ENCODE data around the gene KIF24.

DNA sequence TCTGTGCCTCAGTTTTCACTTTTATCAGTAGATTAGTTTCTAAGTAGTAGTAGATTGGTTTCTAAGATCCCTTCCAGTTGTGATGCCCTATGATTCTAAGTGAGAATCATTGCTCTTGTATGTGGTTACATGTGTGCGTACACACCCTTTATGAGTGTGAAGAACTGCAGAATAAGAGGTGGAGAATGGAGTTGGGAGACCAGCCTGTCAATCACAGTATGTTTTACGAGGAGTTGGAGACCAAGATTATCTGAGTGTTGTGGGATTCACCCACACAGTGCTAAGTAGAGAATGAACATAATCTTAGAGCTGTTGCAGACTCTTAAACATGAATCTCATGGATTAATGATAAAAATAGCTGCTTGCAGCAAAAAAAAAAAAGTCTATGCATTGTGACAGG is 37.6 kb downstream of the KIF24 start:
- TF ChIP-seq, protein P1, sequence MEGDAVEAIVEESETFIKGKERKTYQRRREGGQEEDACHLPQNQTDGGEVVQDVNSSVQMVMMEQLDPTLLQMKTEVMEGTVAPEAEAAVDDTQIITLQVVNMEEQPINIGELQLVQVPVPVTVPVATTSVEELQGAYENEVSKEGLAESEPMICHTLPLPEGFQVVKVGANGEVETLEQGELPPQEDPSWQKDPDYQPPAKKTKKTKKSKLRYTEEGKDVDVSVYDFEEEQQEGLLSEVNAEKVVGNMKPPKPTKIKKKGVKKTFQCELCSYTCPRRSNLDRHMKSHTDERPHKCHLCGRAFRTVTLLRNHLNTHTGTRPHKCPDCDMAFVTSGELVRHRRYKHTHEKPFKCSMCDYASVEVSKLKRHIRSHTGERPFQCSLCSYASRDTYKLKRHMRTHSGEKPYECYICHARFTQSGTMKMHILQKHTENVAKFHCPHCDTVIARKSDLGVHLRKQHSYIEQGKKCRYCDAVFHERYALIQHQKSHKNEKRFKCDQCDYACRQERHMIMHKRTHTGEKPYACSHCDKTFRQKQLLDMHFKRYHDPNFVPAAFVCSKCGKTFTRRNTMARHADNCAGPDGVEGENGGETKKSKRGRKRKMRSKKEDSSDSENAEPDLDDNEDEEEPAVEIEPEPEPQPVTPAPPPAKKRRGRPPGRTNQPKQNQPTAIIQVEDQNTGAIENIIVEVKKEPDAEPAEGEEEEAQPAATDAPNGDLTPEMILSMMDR (IDR thresholded peaks at IDR 0.05), result no peak
- no peak for TF ChIP-seq POLR2A (IDR thresholded peaks at IDR 0.05)

All from thyroid gland (tissue), 4 donors.